ENCODE measurements around the gene FRAS1.

DNA sequence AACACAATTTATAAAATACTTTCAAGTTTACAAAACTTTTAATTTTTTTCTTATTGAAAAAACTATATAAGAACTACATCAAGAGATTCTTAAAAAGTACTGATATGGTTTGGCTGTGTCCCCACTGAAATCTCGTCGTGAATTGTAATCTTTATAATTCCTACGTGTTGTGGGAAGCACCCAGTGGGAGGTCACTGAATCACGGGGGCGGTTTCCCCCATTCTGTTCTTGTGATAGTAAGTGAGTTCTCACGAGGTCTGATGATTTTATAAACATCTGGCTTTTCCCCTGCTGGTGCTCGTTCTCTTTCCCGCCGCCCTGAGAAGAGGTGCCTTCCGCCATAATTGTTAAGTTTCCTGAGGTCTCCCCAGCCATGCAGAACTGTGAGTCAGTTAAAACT, 88.5 kb downstream of the FRAS1 start:
- TF ChIP-seq, protein P1, sequence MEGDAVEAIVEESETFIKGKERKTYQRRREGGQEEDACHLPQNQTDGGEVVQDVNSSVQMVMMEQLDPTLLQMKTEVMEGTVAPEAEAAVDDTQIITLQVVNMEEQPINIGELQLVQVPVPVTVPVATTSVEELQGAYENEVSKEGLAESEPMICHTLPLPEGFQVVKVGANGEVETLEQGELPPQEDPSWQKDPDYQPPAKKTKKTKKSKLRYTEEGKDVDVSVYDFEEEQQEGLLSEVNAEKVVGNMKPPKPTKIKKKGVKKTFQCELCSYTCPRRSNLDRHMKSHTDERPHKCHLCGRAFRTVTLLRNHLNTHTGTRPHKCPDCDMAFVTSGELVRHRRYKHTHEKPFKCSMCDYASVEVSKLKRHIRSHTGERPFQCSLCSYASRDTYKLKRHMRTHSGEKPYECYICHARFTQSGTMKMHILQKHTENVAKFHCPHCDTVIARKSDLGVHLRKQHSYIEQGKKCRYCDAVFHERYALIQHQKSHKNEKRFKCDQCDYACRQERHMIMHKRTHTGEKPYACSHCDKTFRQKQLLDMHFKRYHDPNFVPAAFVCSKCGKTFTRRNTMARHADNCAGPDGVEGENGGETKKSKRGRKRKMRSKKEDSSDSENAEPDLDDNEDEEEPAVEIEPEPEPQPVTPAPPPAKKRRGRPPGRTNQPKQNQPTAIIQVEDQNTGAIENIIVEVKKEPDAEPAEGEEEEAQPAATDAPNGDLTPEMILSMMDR (IDR thresholded peaks at IDR 0.05): no peak
- TF ChIP-seq POLR2A (IDR thresholded peaks at IDR 0.05): no peak
